KOPT-K1 (cell line): Measurements from ENCODE around the gene PCBD2.
"Not testable (repeated sequence)": the region's sequence is repeated elsewhere in the genome, so short reads cannot be mapped to it uniquely, and the experiment has no call there.

Source experiments
- H3K27ac ChIP-seq: fragments of 200-600 bp; sonication (generic); 2 replicates; pipeline ENCODE4 v1.5.1; 2016; ENCODE audit warnings: antibody characterized with exemption, mild to moderate bottlenecking, low read depth, low read length; ENCODE audit not compliant: poor library complexity, severe bottlenecking
- H3K36me3 ChIP-seq: fragments of 200-600 bp; sonication (generic); 2 replicates; pipeline ENCODE4 v1.5.1; 2017; ENCODE audit warnings: antibody characterized with exemption, mild to moderate bottlenecking, low read length, moderate library complexity; ENCODE audit not compliant: insufficient read depth
- H3K9me3 ChIP-seq: fragments of 200-600 bp; sonication (generic); 2 replicates; pipeline ENCODE4 v1.5.1; 2017; ENCODE audit warnings: antibody characterized with exemption, low read length, mild to moderate bottlenecking; ENCODE audit not compliant: insufficient read depth, poor library complexity, severe bottlenecking

PCBD2 gene

GRCh38 chr5:134904610-134905245 is at the start of gene PCBD2:
PCBD2 (plus strand) TSS chr5:134905131; CDS start chr5:134905140, 9 bp downstream.
- H3K9me3 ChIP-seq = no peaks in the 10 kb centered on the region
- peaks cover 25% of the 10 kb centered on the region for H3K36me3 ChIP-seq
- peak within 1 kb of the TSS; percentile 88 for H3K27ac ChIP-seq

- H3K9me3 ChIP-seq, H3K27ac ChIP-seq: not testable (repeated sequence)
- H3K36me3 ChIP-seq = peaks cover 97% of the 10 kb centered on the region
Measured at GRCh38 chr5:134856465-134856864, 48.5 kb upstream of the PCBD2 start.

- Histone ChIP-seq H3K9me3 (no peaks in the 10 kb centered on the region), H3K36me3 (peaks cover 95% of the 10 kb centered on the region)
Measured at GRCh38 chr5:134857401-134857800, 47.5 kb upstream of the PCBD2 start.

GRCh38 chr5:134864707-134865106 is 40.2 kb upstream of the PCBD2 start:
- Histone ChIP-seq H3K27ac (no peak overlapping the region), H3K9me3 (no peaks in the 10 kb centered on the region), H3K36me3 (peaks cover 31% of the 10 kb centered on the region)

More at GRCh38 chr5:134857401-134857800, 47.5 kb upstream of the PCBD2 start:
- no peak overlapping the region for H3K27ac ChIP-seq

GRCh38 chr5:134873494-134873893 is 31.4 kb upstream of the PCBD2 start:
- H3K9me3 ChIP-seq = no peaks in the 10 kb centered on the region
- no peaks in the 10 kb centered on the region for H3K36me3 ChIP-seq
- peak overlapping the region; percentile 83 for H3K27ac ChIP-seq

GRCh38 chr5:134873987-134874830 is 30.7 kb upstream of the PCBD2 start, which contains the start of gene TXNDC15:
TXNDC15 (plus strand) TSS chr5:134874371; CDS start chr5:134874428, 57 bp downstream.
- no peaks in the 10 kb centered on the region for H3K9me3 ChIP-seq
- H3K27ac ChIP-seq = peak within 1 kb of the TSS; percentile 83
- H3K36me3 ChIP-seq = no peaks in the 10 kb centered on the region

- Histone ChIP-seq H3K27ac (peak overlapping the region; percentile 83), H3K9me3 (no peaks in the 10 kb centered on the region), H3K36me3 (no peaks in the 10 kb centered on the region)
Measured at GRCh38 chr5:134874831-134875655, 29.9 kb upstream of the PCBD2 start.

- Histone ChIP-seq H3K36me3 (no peaks in the 10 kb centered on the region), H3K9me3 (no peaks in the 10 kb centered on the region), H3K27ac (peak overlapping the region; percentile 16)
Measured at GRCh38 chr5:134877159-134877558, 27.8 kb upstream of the PCBD2 start.

- Histone ChIP-seq H3K27ac (no peak overlapping the region), H3K9me3 (no peaks in the 10 kb centered on the region), H3K36me3 (no peaks in the 10 kb centered on the region)
Measured at GRCh38 chr5:134878403-134878802, 26.5 kb upstream of the PCBD2 start.

GRCh38 chr5:134879456-134879855 is 25.5 kb upstream of the PCBD2 start:
- Histone ChIP-seq H3K9me3 (no peaks in the 10 kb centered on the region), H3K27ac (no peak overlapping the region), H3K36me3 (no peaks in the 10 kb centered on the region)

GRCh38 chr5:134880937-134881336 is 24.0 kb upstream of the PCBD2 start:
- H3K36me3 ChIP-seq, H3K9me3 ChIP-seq, H3K27ac ChIP-seq: not testable (repeated sequence)

GRCh38 chr5:134881711-134882110 is 23.2 kb upstream of the PCBD2 start:
- H3K36me3 ChIP-seq, H3K9me3 ChIP-seq, H3K27ac ChIP-seq: not testable (repeated sequence)

GRCh38 chr5:134887593-134888159 is 17.3 kb upstream of the PCBD2 start:
- Histone ChIP-seq H3K36me3 (peaks cover 41% of the 10 kb centered on the region), H3K9me3 (no peaks in the 10 kb centered on the region), H3K27ac (no peak overlapping the region)

GRCh38 chr5:134889335-134889734 is 15.6 kb upstream of the PCBD2 start:
- H3K36me3 ChIP-seq = peaks cover 53% of the 10 kb centered on the region
- no peaks in the 10 kb centered on the region for H3K9me3 ChIP-seq
- H3K27ac ChIP-seq = no peak overlapping the region

GRCh38 chr5:134891473-134891872 is 13.5 kb upstream of the PCBD2 start:
- Histone ChIP-seq H3K9me3 (no peaks in the 10 kb centered on the region), H3K36me3 (peaks cover 74% of the 10 kb centered on the region), H3K27ac (no peak overlapping the region)
